NCI-H2227 (cell line): ENCODE measurements around the gene KLF13.

Source experiments
- DNase-seq: peaks from one replicate; lab custom pipeline; 2025; ENCODE audit not compliant: unreplicated experiment; lab: John Stamatoyannopoulos, UW

The KLF13 gene

DNA sequence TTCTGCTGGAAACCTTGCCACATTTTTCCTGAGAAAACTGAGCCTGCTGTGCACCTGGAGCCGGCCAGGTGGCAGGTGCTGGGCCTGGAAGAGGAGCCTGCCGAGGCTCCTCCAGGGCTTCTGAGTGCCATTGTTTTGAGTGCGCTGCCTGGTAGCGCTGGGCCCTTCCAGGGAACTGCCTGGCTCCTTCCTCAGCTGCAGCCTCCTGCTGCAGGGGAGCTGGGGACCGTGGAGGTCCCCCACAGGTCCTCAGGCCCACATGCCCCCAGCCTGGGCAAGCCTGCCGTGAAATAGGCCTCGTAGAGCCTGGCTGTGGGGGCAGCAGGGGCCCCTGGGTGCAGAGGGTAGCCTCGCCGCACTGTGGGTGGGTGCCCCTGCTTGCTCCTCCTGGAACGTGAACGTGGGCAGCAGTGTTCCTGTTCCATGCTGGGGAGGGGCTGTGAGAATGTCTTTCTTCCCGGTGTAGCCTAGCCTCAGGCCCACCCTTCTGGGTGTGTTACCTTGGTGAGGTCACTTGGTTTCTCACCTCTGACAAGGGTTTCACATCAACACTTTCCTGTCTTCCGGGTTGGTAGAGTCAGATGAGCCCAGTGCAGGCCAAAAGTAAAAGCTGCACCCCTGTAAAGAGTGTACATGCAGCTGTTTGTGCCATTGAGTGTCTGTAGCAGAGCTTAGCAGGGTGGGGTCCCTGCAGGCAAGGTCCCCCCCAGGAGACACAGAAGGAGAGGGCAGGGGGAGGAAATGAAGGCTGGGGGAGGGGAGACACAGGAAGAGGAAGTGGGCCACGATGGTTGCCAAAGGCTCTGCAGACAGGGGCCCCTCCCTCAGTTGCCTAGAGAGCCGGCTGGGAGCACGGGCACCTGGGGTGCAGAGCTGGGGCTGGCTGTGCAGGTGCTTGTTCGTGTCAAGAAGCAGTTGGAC is 34.5 kb downstream of the KLF13 start:
- peak; percentile 6 for DNase-seq

DNA sequence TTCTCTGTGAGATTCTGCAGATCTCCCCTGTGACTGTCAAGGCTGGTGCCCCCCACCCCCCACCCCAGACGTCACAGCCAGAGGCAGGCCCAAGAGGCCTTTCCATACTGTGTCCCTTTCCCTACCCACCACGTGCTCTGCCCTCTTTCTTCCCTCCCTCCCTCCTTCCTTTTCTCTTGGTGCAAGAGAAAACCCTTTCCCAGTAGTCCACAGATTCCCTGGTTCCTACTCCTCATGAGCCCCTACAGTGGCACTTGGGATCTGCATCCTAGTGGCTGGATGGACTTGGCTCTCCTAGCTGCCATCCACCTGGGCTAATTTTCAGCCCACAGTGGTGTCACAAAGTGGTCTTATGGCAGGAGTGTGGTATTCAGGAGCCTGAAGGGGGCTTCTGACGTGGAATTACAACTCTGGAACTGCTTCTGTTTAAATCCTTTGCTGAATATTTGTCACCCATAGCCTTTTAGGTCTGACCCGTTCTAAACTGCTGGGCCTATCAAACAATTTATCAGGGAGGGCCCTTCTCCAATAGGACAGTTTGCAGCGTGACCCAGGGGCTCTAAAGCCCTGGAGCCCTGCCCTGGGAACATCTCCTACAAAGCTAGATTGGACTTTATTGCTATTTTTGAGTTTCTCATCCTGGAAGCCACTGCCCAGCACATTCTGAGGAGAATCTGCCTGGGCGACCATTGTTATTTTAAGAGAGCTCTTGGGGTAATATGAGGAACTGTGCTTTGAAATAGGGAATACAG is 35.3 kb downstream of the KLF13 start:
- no peak for DNase-seq

DNA sequence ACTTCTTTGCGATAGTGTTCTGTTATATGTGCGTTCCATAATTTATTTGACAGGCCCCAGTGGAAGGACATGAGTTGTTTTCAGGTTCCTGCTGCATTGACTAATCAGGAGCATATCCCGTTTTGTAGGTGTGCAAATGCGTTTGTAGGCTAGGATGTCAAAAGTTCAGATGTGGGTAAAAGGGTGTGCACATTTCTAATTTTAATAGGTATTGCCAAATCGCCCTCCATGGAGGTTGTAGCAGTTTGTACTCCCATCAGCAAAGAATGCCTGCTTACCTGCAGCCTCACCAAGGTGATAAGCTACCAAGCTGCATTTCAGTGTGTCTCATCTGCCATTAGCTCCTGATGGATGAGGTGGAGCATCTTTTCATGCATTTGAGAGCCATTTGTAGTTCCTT is 36.3 kb downstream of the KLF13 start:
- DNase-seq, result no peak

DNA sequence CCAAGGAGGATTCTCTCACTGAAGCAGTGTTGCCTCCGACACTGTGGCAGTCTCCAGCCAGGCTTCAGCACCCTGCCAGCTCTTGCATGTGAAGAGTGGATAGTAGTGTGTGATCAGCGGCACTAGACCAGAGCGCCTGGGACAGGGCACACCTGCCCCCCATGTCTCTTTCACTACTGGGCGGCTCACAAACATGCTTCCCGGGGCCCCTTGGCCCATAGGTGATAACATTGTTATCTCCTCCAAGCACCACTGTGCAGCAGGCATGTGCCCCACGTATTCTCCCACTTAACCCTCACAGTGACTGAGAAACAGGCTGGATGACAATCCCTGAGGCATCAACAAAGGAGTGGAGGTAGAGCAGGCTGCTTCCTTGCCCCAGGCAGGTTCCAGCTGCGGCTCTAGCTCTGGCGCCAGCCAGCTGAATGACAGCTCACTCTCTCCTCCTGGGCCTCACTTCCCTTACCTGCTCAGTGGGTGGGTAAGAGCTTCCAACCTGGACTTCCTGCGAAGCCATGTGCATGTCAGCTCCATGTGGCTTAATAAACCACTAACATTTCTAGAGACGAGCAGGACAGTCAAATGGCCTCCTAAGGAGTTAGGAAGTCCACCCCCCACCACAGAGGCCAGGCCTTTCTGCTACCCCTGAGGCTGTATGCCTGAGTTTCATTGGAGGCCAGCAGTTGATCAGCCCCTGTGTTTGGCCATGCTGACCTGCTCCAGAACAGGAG is 37.8 kb downstream of the KLF13 start:
- no peak for DNase-seq

DNA sequence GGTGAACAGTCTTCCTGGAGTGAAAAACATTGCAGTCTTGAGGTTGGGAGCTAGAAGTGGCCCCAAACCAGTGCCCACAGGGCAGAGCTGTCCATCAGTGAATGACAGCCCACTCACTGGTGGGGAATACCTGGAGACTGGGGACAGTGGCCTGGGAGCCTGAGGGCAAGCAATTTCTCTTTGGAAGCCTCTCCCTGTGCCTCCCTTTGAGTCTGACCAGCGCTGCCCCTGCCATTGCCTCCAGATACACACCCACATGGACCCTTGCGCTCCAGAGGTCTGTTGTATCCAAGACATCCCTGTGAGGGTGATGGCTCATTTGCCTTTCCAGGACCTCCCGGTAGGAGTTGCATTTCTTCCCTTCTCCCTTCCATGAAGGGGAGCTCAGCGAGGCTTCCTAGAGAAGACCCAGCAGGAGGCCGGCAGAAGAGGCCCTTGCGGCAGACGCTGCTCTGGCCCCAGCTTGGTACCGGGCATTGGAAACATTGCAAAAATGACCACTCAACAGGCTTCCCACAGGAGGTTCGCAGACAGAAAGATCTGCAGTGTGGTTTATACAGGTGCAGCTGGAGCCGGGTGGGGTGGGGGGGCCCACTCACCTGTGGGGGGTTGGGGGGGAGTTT is 38.5 kb downstream of the KLF13 start:
- DNase-seq, result no peak

DNA sequence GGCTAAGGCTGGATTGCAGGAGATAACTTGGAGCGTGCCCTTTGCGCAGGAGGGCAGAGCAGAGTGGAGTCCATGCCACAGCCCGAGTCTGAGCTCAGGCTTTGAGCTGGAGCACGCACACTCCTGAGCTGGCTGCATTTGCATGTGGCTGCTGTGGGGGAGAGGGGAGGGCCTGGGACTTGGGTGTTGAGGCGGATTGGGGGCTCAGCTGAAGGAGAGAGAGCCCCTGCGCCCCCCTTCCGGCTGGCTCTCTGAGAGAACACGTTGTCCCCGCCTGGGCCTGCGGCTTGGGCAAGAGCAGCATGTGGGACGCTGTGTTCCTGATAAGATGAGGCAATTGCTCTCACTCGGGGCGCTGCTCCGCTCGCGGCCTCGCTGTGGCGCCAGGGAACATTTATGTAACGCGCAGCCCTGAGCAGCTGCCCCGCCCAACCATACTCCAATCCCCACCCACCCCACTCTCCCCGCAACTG is 39.1 kb downstream of the KLF13 start:
- peak; percentile 69 for DNase-seq

DNA sequence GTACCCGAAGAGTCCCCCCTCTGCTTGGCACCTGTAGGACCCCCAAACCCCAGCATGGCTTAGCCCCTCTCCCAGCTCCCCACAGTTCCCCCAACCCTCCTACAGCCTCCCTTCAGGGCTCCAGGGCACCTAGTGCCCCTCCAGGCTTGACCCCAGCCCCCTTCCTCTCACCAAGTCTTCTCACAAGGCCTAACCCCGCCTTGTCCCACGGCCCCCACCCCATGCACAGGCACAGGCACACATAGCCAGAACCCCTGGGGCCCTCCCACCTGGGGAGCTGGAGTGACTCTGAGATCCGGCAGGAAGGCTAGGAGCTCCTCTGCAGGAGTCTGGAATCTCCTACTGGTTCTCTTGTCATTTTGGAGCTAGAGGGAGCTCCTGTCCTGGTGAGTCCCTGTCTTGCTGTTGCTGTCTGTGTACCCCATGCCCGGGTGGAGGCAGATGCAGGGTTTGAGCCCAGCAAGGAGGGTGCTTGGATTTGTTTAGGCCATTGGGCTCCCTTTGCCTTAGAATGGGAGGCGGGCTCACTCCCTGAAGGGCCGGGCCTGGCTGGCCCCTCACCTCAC is 39.6 kb downstream of the KLF13 start:
- no peak for DNase-seq

DNA sequence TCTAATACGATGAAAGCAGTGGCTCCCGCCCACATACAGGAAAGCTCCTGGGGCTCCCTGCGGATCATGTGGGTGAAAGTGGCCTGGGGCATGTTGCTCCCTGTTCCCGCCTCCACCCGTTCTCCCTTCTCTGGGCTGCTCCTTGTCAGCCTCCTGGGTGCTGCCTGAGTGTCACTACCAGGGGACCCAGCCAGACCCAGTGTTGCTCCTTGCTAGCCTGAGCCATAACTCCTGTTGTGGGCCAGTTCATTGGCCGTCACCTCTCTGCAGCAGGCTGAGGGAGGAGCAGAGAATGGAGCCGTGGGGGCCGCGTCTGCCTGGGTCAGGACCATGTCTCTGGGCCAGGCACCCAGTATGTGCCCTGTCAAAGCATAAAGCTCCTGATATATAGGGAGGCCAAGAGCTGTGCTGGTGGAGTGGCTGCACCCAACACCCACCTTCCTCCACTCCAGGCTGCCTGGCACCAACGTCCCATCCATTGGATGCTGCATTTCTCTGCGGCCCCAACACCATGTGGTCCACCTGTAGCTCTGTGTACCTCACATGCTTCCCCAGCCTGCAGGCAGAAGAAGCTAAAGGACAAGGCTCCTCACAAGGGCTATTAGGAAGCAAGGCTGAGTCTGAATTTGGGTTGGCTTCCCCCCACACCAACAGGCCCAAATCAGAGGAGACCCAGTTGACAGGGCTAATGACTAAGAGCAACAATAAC is 40.5 kb downstream of the KLF13 start:
- DNase-seq, result no peak

DNA sequence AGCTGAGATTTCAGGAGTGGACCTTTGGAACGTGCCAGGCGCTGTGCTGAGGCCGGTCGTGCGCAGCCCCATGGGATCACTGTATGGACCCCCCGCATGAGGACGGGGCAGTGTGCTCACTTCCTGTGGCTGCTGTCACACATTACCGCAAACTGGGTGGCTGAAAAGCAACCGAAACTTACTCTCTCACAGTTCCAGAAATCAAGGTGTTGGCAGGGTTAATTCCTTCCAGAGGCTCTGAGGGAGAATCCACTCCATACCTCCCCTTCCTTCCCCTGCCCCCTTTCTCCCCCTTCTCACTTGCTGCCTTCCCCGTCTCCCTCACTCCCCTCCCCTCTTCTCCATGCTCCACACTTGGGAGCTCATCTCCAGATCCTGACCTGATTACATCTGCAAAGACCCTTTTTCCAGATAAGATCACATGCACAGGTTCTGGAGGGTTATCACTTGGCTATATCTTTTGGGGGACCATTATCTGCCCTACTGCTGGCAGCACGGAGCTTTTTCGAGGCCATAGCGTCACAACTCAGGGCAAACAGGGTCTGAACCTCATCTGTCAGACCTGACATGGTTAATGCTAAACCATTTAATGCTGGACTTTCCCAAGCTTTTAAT is 41.2 kb downstream of the KLF13 start:
- no peak for DNase-seq

DNA sequence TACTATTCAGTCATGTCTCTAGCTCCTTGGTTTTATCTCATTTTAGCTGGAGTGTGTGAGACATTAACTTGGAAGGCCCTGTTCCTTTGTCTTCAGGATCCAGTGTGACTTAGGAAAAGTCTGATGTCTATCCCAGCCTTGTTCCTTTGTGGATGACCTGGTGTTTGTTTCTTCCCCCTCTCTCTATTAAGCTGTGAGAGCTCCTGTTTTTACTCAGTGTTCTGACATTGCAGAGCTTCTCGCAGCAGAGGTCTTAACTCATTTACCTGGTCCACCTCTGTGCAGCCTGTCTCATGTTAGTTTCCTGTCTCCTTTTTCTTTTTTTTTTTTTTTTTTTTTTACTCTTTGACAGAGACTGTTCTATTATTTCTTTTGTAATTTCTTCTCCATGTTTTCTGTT is 43.1 kb downstream of the KLF13 start:
- DNase-seq, result no peak

DNA sequence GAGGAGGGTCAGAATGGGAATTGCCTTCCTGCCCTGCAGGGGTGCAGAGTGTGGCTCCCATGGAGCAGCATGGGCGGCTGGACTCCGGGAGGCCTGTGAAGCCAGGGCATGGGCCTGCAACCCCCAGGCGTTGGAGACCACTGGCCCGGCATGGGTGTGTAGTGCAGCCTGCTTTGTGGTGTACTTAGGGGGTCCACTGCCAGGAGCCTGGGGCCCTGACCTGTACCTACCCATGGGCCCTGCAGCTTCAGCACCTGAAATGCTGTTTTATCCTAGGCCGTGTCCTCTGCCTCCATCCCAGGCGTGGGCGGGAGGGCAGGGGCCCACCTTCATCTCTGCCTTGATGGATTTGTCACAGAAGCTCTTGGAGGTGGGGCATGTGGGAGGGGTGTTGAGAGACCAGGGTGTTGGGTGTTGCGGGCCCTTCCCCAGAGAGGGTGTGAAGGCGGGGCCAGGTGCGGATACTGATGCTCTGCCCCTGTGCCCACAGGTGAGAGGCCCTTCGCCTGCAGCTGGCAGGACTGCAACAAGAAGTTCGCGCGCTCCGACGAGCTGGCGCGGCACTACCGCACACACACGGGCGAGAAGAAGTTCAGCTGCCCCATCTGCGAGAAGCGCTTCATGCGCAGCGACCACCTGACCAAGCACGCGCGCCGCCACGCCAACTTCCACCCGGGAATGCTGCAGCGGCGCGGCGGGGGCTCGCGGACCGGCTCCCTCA is 45.0 kb downstream of the KLF13 start:
- no peak for DNase-seq

DNA sequence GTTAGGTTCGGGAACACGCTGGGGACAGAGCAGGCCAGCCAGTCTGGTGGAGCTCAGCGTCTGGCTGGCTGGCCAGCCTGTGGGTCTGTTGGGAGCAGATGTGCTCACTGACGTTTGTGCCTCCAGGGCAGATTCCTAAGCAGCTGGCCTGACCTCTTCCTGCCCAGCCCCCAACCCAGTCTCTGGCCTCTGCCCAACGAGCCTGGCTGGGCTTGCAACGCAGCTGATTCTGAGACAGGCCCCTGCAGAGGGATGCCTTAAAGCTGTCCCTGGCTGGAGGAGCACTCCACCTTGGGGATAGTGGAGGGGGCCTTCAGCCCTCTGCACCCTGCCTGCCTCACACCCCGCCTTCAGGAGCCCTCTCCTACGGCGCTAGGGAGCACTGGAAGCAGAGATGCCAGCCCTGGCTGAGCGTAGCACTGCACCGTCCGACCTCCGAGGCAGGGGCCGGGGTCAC is 46.0 kb downstream of the KLF13 start:
- DNase-seq, result no peak

DNA sequence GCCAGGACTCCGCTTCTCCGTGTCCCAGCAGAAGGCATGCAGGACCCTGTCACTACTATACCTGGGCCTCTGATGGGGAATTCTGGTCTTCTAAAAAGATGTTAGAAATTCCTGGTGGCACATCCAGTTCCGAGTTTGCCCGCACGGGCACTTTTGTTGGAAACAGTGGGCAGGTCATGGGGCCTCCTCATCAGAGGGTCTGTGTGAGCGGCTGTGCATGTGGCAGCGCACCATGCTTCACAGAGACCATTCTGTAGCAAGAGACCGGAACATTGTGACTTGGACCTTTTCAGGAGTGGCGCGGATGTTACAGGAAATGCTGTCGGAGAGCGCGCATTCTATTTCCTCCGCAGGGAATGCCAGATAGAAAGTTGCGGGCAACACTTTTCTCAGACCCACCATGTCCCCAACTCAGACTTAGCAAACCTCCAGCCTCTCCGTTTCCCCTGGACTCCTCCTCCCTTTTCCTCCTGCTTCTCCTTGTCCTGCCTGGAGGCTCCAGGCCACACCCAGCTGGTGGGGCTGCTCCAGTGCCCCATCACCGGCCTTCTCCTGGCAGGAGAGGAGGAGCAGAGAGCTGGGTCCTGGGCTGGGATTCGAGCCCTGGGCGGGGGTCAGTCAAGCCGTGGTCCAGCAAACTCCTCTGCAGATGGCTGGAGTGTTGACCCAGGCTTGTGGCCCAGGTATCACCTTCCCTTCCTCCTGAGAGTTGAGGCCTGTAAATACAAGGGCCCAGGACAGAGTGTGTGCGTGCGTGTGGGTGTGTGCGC is 46.6 kb downstream of the KLF13 start:
- DNase-seq, result no peak

DNA sequence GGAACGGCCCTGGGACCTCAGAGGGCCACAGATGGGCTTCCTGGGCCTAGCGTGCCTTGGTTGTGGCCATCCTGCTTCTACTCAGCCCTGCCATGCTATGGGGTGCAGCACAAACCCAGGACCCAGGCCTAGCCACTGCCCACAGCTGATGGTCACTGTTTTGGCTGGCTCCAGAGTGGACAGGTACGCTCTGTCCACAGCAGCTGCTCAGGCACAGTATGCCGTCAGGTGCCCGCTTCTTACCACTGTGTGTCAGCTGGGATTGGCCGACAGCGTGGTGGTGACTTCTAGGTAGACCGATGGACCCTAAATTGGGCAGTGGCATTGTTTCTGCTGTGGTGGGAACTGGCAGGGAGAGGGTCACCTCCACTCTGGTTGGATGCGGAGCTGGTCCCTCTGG is 47.3 kb downstream of the KLF13 start:
- DNase-seq, result no peak

DNA sequence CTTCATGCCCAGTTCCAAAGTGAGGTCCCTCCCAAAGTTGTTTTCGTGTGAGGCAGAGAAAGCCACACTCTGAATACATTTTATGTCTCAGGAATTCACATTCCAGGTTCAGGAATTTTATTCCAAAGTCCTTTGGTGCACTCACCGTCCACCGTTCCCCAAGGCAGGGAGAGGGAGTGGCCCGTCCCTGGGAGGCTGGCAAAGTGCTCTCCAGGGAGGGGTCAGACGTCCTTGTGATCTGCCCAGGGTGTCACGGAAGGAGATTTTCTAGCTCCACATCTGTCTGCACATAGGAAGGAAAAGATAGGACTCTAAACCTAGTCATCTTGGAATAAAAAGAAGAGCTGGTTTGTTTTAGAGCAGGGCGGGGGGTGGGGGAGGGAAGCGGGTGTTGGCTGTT is 47.9 kb downstream of the KLF13 start:
- no peak for DNase-seq

DNA sequence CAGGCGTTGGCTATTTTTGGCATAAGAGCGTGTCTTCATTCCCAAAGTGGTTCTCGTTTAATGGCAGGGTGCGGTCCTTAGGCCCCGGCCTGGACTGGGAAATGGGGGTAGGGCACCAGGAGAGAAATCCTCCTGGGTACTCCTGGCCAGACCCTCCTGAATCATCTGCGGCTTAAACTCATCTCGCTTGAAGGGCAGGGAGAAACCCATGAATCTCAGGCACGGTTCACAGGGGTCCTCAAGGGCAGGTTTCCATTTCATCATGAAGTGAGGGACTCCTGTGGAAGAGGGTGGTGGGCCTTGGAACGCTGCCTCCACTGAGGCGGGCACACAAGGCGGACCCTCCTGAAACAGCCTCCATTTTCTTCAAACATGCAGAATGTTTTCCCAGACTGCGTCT is 48.4 kb downstream of the KLF13 start:
- no peak for DNase-seq

DNA sequence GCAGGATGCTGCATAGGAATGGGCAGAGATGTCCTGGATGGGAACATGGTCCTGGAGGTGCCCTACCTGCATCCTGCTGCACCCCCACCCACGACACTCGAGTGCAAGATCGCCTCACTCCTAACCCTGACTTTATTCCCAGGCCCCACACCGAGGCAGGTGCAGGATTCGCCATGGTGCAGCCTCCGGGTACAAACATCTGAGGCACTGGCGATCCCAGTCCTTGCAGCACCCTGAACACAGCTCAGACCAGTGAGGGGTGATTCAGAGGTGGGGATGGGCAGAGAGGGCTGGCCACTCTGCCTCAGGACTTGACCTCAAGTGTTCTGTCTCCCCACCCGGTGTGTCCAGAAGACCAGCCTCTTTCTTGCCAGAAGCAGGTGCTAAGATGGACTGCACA is 49.1 kb downstream of the KLF13 start:
- DNase-seq, result no peak

DNA sequence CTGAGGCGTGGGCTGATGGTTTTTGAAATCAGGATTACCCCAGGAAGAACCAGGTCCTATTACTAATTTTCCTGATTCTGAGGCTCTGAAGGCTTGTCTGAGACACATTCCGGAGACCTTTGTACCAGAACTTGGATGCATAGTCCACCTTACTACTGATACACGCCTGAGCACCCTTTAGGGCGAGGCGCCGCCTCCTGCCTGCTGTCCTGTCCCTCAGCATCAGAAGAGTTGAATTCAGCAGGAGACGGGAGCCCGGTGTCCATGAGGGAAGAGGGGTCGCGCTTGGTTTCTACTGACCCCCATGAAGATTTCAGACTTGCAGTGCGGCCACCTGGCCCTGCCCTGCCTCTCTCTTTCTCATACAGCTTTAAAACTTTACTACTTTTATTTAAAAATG is 49.9 kb downstream of the KLF13 start:
- DNase-seq, result no peak
